Large intestine (tissue), 3 donors: Measurements from ENCODE around the gene BSN. TPM values are rescaled to one million over a fixed set of nuclear protein-coding genes. Genes with fewer than 3 reads are reported as not detected.

Source experiments
- DNase-seq, 2 donors: peaks; one replicate each; pipeline versions ENCODE4 v3.0.0 to v3.0.0-alpha.2; 2013
- H3K27ac ChIP-seq: one replicate; pipeline ENCODE4 v1.5.1; 2013; ENCODE audit warnings: low read length
- H3K27me3 ChIP-seq: 2 replicates; pipeline ENCODE4 v1.6.1; 2013; ENCODE audit warnings: low read length; ENCODE audit not compliant: control insufficient read depth, insufficient read depth
- H3K36me3 ChIP-seq: 2 replicates; pipeline ENCODE4 v1.6.1; 2013; ENCODE audit warnings: low read length; ENCODE audit not compliant: control insufficient read depth, insufficient read depth
- H3K4me1 ChIP-seq: one replicate; pipeline ENCODE4 v1.6.1; 2013; ENCODE audit warnings: low read length; ENCODE audit not compliant: control insufficient read depth, insufficient read depth
- H3K4me3 ChIP-seq: one replicate; pipeline ENCODE4 v1.5.1; 2013; ENCODE audit warnings: low read length
- H3K9me3 ChIP-seq: one replicate; pipeline ENCODE4 v1.6.1; 2013; ENCODE audit warnings: mild to moderate bottlenecking, low read depth, low read length, moderate library complexity; ENCODE audit not compliant: control insufficient read depth
- WGBS: methylation state at CpG from one replicate; pipeline ENCODE4 v1.1.5; 2013; ENCODE audit warnings: low lambda C conversion rate; ENCODE audit not compliant: insufficient coverage; 5-methylcytosine and 5-hydroxymethylcytosine counted together
- polyA plus RNA-seq: library from polyadenylated mRNA; unstranded; fragments of 120-200 nt; gene quantifications from one replicate; pipeline ENCODE4 v1.2.1, GENCODE V29; 2013

The BSN gene
- polyA plus RNA-seq, 1 donor, result 1.3 TPM

DNA sequence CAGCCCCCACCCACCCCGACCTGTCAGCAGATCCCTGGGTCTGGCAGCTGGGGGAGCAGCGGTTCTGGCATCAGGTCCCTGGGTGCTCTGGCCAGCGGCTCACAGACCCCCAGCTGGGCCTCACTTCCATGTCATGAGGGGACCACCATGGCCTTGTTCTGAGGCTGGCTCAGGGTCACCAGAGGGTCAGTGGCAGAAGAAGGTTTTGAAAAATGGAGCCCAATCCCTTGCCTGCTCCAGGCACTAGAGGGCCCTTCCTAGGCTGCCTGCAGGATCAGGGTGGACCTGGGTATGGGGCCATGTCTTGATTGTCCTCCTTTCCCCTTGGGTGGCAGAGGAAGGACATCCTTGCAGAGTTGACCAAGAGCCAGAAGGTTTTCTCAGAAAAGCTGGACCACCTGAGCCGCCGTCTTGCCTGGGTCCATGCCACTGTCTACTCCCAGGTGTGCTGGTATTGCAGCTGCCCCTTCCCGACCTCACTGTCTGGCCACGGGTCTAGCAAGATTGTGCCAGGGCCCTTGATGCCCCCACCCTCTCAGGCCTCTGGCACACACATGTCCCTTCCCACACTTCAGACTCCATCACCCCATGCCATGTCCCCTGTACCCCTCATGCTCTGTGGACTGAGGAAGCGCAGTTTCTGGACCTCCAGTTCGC is 152.3 kb downstream of the BSN start:
- no peak overlapping the region for H3K27ac ChIP-seq
- H3K9me3 ChIP-seq, result no peaks in the 10 kb centered on the region
- no peaks in the 10 kb centered on the region for H3K4me1 ChIP-seq
- H3K36me3 ChIP-seq, result peaks cover 62% of the 10 kb centered on the region
- no peak for DNase-seq
- no peaks in the 10 kb centered on the region for H3K27me3 ChIP-seq
- H3K4me3 ChIP-seq, result no peak overlapping the region
- WGBS, result no CpG with 5 or more reads among the region's 9 CpGs

DNA sequence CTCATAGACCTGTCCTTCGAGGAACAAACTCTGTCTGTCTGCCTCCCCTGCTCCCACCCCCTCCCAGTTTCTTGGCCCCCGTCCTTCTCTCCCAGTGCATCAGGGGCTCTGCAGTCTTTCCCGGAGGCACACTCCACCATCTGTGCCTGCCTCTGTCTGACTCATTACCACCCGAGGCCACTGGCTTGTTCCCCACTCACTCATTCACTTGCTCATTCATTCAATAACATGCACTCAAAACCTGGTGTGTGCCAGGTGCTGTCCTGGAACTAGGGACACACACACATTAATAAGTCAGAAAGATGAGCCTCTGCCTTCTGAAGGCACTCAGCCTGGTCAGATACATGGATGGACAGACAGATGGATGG is 152.8 kb downstream of the BSN start:
- H3K9me3 ChIP-seq, result no peaks in the 10 kb centered on the region
- H3K36me3 ChIP-seq, result peaks cover 59% of the 10 kb centered on the region
- no peaks in the 10 kb centered on the region for H3K27me3 ChIP-seq
- WGBS, result no CpG with 5 or more reads among the region's 4 CpGs
- H3K27ac ChIP-seq, result no peak overlapping the region
- no peaks in the 10 kb centered on the region for H3K4me1 ChIP-seq
- no peak overlapping the region for H3K4me3 ChIP-seq
- no peak for DNase-seq

DNA sequence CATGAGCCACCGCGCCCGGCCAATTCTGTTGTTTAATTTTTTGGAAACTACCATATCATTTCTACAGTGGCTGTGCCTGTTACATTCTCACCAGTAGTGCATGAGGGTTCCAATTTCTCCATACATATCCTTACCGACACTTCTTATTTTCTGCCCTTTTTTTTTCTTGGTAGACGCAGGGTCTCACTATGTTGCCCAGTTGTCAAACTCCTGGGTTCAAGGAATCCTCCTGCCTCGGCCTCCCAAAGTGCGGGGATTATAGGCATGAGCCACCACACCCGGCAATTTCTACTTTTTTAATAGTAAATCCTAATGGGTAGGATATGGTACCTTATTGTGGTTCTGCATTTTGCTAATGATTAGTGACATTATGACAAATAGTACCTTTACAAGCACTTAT is 155.6 kb downstream of the BSN start:
- WGBS, result no CpG with 5 or more reads among the region's 8 CpGs
- no peak overlapping the region for H3K27ac ChIP-seq
- no peak for DNase-seq
- H3K9me3 ChIP-seq, result no peaks in the 10 kb centered on the region
- H3K27me3 ChIP-seq, result no peaks in the 10 kb centered on the region
- peaks cover 2% of the 10 kb centered on the region for H3K4me1 ChIP-seq
- peaks cover 58% of the 10 kb centered on the region for H3K36me3 ChIP-seq
- H3K4me3 ChIP-seq, result no peak overlapping the region

DNA sequence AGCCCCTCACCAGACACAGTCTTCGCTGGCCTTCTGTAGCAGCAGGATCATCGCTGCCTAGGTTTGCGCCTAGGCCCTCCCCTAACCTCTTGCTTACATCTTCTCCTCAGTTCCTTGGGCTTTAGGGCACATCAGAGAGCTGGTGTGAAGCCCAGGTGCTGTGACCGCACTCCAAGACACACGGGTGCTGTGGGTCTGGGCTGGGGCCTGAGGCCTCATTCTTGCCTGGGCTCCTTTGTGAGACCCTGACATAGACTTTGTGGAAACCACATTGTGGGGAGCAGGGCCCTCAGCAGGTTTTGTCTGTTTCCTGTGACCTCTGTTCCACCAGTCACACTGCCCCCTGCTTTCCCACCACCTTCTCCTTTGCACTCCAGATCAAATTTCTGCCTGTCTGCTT is 157.2 kb downstream of the BSN start:
- no CpG with 5 or more reads among the region's 5 CpGs for WGBS
- Histone ChIP-seq H3K27me3 (no peaks in the 10 kb centered on the region), H3K36me3 (peaks cover 57% of the 10 kb centered on the region)

DNA sequence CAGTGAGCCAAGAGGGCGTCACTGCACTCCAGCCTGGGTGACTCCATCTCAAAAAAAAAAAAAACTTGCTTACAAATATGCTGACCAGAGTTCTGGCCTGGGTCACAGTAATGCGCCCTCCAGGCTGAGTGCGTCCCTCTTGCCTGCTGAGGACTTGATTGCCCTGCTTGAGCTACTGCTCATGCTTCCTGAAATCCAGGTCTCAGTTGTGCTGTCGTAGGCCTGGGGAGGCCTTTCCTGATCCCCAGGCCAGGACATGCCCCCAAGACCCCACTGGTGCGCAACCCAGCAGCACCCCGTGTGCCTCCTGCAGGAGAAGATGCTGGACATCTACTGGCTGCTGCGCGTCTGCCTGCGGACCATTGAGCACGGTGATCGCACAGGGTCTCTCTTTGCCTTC is 157.9 kb downstream of the BSN start:
- whole genome bisulfite sequencing, result no CpG with 5 or more reads among the region's 11 CpGs
- no peak for DNase-seq
- peaks cover 63% of the 10 kb centered on the region for H3K36me3 ChIP-seq

More for the DNA sequence above, 157.2 kb downstream of the BSN start:
- Histone ChIP-seq H3K4me3 (no peak overlapping the region), H3K27ac (no peak overlapping the region), H3K9me3 (no peaks in the 10 kb centered on the region), H3K4me1 (peaks cover 2% of the 10 kb centered on the region)
- DNase-seq, result no peak

DNA sequence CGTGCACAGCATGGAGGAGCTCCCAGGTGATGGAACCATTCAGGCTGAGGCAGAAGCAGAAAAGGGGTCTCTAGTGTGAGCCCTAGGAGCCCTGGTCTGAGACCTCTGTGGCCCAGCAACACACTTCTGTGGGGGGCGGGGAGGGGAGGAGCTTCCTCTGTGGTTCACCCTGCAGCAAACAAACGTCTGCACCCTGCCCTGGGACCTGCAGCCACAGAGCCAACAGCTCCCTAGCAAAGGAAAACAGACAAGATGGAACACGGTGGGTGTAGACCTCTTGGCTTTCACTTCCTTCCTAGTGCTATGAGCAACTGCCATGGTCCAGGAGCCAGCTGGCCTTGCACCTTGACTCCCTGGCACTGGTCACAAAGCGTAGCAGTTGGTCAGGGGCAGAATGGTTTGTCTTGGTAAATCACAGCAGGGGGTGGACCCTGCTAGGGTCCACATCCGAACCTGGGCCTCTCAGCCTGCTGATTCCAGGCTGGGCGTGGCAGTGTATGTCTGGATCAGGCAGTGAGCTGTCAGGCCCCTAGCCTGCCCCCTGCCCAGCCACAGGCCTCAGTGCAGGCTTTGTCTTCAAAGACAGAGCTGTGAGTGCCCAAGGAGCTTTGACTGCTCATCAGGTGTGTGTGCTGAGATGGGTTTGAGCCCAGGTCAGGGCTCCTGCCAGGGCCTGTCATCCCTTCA is 158.5 kb downstream of the BSN start:
- no peaks in the 10 kb centered on the region for H3K27me3 ChIP-seq
- peaks cover 61% of the 10 kb centered on the region for H3K36me3 ChIP-seq
- WGBS, result no CpG with 5 or more reads among the region's 7 CpGs
- no peak overlapping the region for H3K4me3 ChIP-seq
- H3K9me3 ChIP-seq, result no peaks in the 10 kb centered on the region
- no peak overlapping the region for H3K27ac ChIP-seq
- H3K4me1 ChIP-seq, result peaks cover 2% of the 10 kb centered on the region
- no peak for DNase-seq

More for the DNA sequence above, 157.9 kb downstream of the BSN start:
- Histone ChIP-seq H3K4me3 (no peak overlapping the region), H3K27me3 (no peaks in the 10 kb centered on the region), H3K9me3 (no peaks in the 10 kb centered on the region), H3K27ac (no peak overlapping the region), H3K4me1 (peaks cover 2% of the 10 kb centered on the region)

DNA sequence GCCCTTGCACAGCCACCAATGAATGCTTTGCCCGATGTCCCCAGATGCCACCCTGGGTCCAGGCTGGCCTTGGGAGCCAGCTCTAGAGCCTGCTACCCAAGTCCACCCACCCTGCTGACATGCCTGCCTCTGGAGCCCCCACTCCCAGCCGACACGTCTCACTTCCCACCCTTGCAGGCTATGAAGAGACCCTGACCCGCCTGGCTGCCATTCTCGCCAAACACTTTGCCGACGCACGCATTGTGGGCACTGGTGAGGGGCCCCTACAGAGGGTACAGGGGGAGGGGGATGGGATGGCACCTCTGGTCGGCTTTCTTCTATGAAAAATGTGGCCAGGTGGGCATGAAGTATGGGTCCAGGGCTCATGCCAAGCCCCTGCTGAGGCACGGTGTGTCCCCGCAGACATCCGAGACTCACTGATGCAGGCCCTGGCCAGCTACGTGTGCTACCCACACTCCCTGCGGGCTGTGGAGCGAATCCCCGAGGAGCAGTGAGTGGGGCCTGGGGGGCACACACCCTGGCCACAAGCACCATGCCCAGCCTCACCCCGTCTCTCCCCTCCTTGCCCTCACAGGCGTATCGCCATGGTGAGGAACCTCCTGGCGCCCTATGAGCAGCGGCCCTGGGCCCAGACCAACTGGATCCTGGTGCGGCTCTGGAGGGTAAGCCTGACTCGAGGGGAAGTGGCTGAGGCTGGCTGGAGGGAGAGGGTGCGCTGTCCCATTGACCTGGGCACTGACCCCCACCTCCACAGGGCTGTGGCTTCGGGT is 159.2 kb downstream of the BSN start:
- no CpG with 5 or more reads among the region's 25 CpGs for WGBS
- H3K36me3 ChIP-seq, result peaks cover 56% of the 10 kb centered on the region

DNA sequence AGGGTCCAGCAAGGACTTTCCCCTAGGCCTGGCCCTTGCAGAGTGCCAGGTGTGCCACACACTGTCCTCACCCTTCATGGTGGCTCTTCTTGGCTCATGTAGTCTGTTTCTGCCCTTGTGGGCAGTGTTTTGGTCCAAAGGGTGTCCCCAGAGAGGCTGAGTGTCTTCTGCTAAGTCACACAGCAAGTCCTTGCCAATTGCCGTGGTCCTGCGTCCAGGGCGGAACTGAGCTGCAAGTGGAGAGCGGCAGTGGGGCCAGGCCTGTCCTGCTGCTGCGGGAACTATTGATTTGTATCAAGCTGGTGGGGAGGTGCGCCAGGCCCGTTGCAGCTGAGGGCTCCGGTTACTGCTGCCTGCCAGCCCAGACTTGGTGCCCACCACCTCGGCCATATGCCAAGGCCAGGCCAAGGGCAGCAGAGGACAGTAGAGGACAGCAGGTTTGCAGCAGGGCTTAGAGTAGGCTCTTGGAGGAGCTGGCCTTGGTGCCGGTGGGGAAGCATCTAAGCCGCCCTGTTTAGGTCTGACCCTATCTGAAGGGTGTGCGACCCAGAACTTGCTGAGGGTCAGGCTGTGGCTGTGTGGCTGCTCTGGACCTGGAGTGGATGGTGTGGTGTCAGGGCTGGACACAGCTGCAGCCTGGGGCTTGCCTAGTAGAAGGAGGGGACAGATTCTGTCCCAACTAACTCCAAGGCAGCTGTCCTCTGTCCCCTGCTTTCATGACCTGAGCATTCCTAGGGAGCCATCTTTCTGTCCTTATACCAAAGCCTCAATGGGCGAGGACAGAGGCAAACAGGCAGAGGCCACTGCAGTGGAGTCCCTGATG is 160.7 kb downstream of the BSN start:
- H3K27me3 ChIP-seq, result no peaks in the 10 kb centered on the region
- peaks cover 15% of the 10 kb centered on the region for H3K4me1 ChIP-seq
- H3K27ac ChIP-seq, result no peak overlapping the region
- peaks cover 56% of the 10 kb centered on the region for H3K36me3 ChIP-seq
- WGBS, result no CpG with 5 or more reads among the region's 13 CpGs
- no peak overlapping the region for H3K4me3 ChIP-seq
- H3K9me3 ChIP-seq, result peaks cover 11% of the 10 kb centered on the region
- DNase-seq, result no peak

More for the DNA sequence above, 159.2 kb downstream of the BSN start:
- H3K27me3 ChIP-seq, result no peaks in the 10 kb centered on the region
- DNase-seq, result no peak
- H3K4me1 ChIP-seq, result peaks cover 6% of the 10 kb centered on the region
- no peak overlapping the region for H3K27ac ChIP-seq
- no peak overlapping the region for H3K4me3 ChIP-seq
- H3K9me3 ChIP-seq, result peaks cover 7% of the 10 kb centered on the region

DNA sequence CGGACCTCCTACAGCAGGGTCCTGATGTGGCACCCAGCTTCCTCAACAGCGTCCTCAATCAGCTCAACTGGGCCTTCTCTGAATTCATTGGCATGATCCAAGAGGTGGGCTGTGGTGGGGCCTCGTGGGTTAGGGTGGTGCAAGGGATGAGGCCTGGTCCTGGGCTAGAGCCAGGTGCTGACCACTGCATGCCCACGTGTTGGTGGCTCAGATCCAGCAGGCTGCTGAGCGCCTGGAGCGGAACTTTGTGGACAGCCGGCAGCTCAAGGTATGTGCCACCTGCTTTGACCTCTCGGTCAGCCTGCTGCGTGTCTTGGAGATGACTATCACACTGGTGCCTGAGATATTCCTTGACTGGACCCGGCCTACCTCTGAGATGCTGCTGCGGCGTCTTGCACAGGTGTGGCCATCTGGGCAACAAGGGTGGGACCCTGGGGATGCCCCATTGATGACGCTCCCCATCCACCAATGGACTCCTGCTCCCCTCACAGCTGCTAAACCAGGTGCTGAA is 161.4 kb downstream of the BSN start:
- no peak for DNase-seq
- H3K4me3 ChIP-seq, result no peak overlapping the region
- WGBS, result no CpG with 5 or more reads among the region's 13 CpGs
- peaks cover 11% of the 10 kb centered on the region for H3K9me3 ChIP-seq
- H3K4me1 ChIP-seq, result peaks cover 15% of the 10 kb centered on the region
- peaks cover 60% of the 10 kb centered on the region for H3K36me3 ChIP-seq
- no peaks in the 10 kb centered on the region for H3K27me3 ChIP-seq
- H3K27ac ChIP-seq, result no peak overlapping the region

DNA sequence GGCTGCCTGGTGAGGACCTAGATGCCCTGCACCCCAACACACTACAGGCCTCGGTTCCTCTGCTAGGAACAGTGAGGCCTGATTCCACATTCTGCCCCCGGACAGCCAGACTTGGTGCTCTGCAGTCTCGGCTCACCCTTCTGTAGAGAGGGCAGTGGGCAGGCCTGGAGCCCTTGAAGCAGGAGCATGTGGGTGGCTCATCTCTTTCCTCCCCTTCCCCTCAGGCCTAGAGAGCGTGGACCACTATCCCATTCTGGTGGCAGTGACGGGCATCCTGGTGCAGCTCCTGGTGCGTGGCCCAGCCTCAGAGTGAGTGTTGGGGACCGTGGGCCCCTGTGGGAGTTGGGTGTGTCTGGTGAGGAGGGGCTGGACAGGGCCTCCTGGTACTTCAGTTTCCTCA is 161.9 kb downstream of the BSN start:
- Histone ChIP-seq H3K4me1 (peaks cover 15% of the 10 kb centered on the region), H3K27ac (no peak overlapping the region), H3K4me3 (no peak overlapping the region), H3K9me3 (peaks cover 11% of the 10 kb centered on the region), H3K27me3 (no peaks in the 10 kb centered on the region), H3K36me3 (peaks cover 64% of the 10 kb centered on the region)
- no CpG with 5 or more reads among the region's 7 CpGs for WGBS
- no peak for DNase-seq
